NK-92 treated with Interleukin-12 subunit alpha and Interleukin-12 subunit beta, amount 100 ng/mL, for 24 hours (cell line): ENCODE measurements around the gene ZSCAN2.
"Not testable (repeated sequence)": the region's sequence is repeated elsewhere in the genome, so short reads cannot be mapped to it uniquely, and the experiment has no call there.

Source experiments
- DNase-seq: peaks from one replicate; lab custom pipeline; 2025; lab: John Stamatoyannopoulos, UW

ZSCAN2 gene

GRCh38 chr15:84600687-84601554 lies at the start of gene ZSCAN2:
ZSCAN2 (plus strand) TSS chr15:84601009; CDS start chr15:84603928, 2,919 bp downstream.
- peak; percentile 94 for DNase-seq

- not testable (repeated sequence) for DNase-seq
Measured at GRCh38 chr15:84551624-84552023, 49.2 kb upstream of the ZSCAN2 start.

- DNase-seq: no peak
Measured at GRCh38 chr15:84552896-84553295, 47.9 kb upstream of the ZSCAN2 start.

GRCh38 chr15:84556690-84557089 lies 44.1 kb upstream of the ZSCAN2 start:
- DNase-seq: not testable (repeated sequence)

- not testable (repeated sequence) for DNase-seq
Measured at GRCh38 chr15:84568021-84568420, 32.8 kb upstream of the ZSCAN2 start.

GRCh38 chr15:84570164-84570735 lies 30.6 kb upstream of the ZSCAN2 start:
- DNase-seq: peak; percentile 13

- no peak for DNase-seq
Measured at GRCh38 chr15:84572231-84572630, 28.6 kb upstream of the ZSCAN2 start.

GRCh38 chr15:84575493-84575892 lies 25.3 kb upstream of the ZSCAN2 start:
- DNase-seq: no peak

GRCh38 chr15:84577891-84578290 lies 22.9 kb upstream of the ZSCAN2 start:
- not testable (repeated sequence) for DNase-seq

GRCh38 chr15:84579261-84579721 lies 21.5 kb upstream of the ZSCAN2 start:
- not testable (repeated sequence) for DNase-seq

- DNase-seq: not testable (repeated sequence)
Measured at GRCh38 chr15:84581676-84582428, 19.0 kb upstream of the ZSCAN2 start.

GRCh38 chr15:84582583-84583157 lies 18.1 kb upstream of the ZSCAN2 start:
- no peak for DNase-seq

- DNase-seq: not testable (repeated sequence)
Measured at GRCh38 chr15:84583921-84584320, 16.9 kb upstream of the ZSCAN2 start.

GRCh38 chr15:84586696-84587095 lies 14.1 kb upstream of the ZSCAN2 start:
- DNase-seq: no peak

GRCh38 chr15:84588053-84588874 lies 12.5 kb upstream of the ZSCAN2 start:
- peak; percentile 75 for DNase-seq

GRCh38 chr15:84590406-84590805 lies 10.4 kb upstream of the ZSCAN2 start:
- DNase-seq: no peak

- no peak for DNase-seq
Measured at GRCh38 chr15:84591815-84592214, 9.0 kb upstream of the ZSCAN2 start.

GRCh38 chr15:84594617-84595290 lies 6.1 kb upstream of the ZSCAN2 start:
- no peak for DNase-seq

GRCh38 chr15:84595660-84596059 lies 5.1 kb upstream of the ZSCAN2 start:
- no peak for DNase-seq

- DNase-seq: no peak
Measured at GRCh38 chr15:84597296-84597695, 3.5 kb upstream of the ZSCAN2 start.

- peak; percentile 11 for DNase-seq
Measured at GRCh38 chr15:84598250-84598649, 2.6 kb upstream of the ZSCAN2 start.
